Glutamatergic neuron (in vitro differentiated cells): ENCODE results near the gene CLDN17. TPM values are rescaled to one million over a fixed set of nuclear protein-coding genes. Genes with fewer than 3 reads are reported as not detected.

Source experiments
- DNase-seq: peaks from one replicate; pipeline ENCODE4 v3.0.0; 2022
- H3K27ac Mint-ChIP-seq: one replicate; pipeline ENCODE4 v1.8.0; 2020; ENCODE audit warnings: mild to moderate bottlenecking, mixed read lengths, inconsistent platforms; ENCODE audit not compliant: unreplicated experiment
- H3K27me3 Mint-ChIP-seq: one replicate; pipeline ENCODE4 v1.8.0; 2020; ENCODE audit warnings: mild to moderate bottlenecking, moderate library complexity, mixed read lengths, inconsistent platforms; ENCODE audit not compliant: unreplicated experiment
- H3K36me3 Mint-ChIP-seq: one replicate; pipeline ENCODE4 v1.8.0; 2020; ENCODE audit warnings: mild to moderate bottlenecking, mixed read lengths, inconsistent platforms; ENCODE audit not compliant: unreplicated experiment
- H3K4me1 Mint-ChIP-seq: one replicate; pipeline ENCODE4 v1.8.0; 2020; ENCODE audit warnings: mild to moderate bottlenecking, low read depth, mixed read lengths, inconsistent platforms; ENCODE audit not compliant: unreplicated experiment
- H3K4me3 Mint-ChIP-seq: one replicate; pipeline ENCODE4 v1.8.0; 2020; ENCODE audit warnings: mild to moderate bottlenecking, mixed read lengths, inconsistent platforms; ENCODE audit not compliant: unreplicated experiment
- H3K9me3 Mint-ChIP-seq: one replicate; pipeline ENCODE4 v1.8.0; 2020; ENCODE audit warnings: mild to moderate bottlenecking, moderate library complexity, mixed read lengths, inconsistent platforms; ENCODE audit not compliant: unreplicated experiment
- total RNA-seq: library from RNA; stranded (reverse); fragmentation: NEBNext Ultra II Directional; extraction: Animal tissue kit (Norgen Biotek cat#: 25700); gene quantifications from one replicate; pipeline ENCODE4 v1.2.1, GENCODE V29; 2021; ENCODE audit not compliant: unreplicated experiment
- TF ChIP-seq, protein P1 (sequence below): fragments of 200-600 bp; sonication (generic); IDR thresholded peaks from one replicate; pipeline ENCODE4 v1.5.0; 2021; ENCODE audit not compliant: partially characterized antibody, unreplicated experiment

Gene CLDN17
- total RNA-seq, 1 donor from 2014 or later = not detected

DNA sequence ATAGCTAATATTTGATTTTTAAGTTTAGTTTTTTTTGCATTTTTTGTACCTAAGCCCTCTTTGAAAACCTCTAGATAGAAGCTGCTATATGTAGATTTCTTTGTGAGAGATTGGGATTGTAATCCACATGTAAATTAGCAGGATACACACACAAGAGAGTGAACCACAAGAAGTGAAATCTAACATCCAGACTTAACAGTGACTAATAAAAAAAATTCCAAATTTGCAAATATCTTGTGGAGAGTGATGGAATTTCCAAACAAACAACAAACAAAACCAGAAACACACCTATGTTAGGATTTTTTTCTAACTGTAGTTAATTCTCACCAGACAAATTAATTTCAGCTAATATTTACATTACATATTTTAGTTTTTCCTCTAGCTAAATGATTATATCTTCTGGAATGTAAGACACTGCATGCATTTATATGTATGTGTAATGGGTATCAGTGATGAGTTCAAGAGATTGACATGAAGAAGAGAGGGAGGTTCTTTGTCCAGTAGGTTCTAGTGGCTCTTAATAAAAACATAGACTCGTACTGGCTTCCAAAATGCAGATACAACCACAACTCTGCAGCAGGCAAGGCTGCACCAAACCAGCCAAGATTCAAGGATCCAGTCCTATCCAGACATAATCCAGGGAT, 12.8 kb downstream of the CLDN17 start:
- Mint-ChIP-seq H3K27ac (no peak overlapping the region), H3K36me3 (no peaks in the 10 kb centered on the region), H3K4me1 (no peaks in the 10 kb centered on the region), H3K9me3 (no peaks in the 10 kb centered on the region), H3K27me3 (peaks cover 2% of the 10 kb centered on the region), H3K4me3 (no peak overlapping the region)
- no peak for DNase-seq
- TF ChIP-seq, protein P1, sequence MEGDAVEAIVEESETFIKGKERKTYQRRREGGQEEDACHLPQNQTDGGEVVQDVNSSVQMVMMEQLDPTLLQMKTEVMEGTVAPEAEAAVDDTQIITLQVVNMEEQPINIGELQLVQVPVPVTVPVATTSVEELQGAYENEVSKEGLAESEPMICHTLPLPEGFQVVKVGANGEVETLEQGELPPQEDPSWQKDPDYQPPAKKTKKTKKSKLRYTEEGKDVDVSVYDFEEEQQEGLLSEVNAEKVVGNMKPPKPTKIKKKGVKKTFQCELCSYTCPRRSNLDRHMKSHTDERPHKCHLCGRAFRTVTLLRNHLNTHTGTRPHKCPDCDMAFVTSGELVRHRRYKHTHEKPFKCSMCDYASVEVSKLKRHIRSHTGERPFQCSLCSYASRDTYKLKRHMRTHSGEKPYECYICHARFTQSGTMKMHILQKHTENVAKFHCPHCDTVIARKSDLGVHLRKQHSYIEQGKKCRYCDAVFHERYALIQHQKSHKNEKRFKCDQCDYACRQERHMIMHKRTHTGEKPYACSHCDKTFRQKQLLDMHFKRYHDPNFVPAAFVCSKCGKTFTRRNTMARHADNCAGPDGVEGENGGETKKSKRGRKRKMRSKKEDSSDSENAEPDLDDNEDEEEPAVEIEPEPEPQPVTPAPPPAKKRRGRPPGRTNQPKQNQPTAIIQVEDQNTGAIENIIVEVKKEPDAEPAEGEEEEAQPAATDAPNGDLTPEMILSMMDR = no peak

DNA sequence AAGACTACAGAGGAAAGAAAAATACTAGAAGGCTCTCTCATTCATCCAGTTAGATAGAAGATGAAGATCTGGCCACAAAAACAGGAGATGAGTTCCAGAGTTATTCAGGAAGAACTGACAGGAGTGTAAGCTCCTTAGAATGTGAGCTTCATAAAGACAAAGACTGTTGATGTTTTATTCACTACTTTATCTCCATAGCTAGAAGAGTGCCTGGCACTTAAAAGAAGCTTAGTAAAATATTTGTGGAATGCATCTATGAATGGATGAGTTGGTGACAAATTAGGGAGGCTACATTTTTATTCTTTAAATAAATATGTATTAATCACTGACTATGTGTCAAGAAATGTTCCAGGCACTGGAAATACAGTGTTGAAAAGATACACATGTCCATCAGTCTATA, 13.8 kb downstream of the CLDN17 start:
- TF ChIP-seq, protein P1 = no peak
- no peaks in the 10 kb centered on the region for H3K36me3 Mint-ChIP-seq
- H3K27me3 Mint-ChIP-seq = peaks cover 2% of the 10 kb centered on the region
- no peaks in the 10 kb centered on the region for H3K9me3 Mint-ChIP-seq
- no peaks in the 10 kb centered on the region for H3K4me1 Mint-ChIP-seq
- H3K27ac Mint-ChIP-seq = no peak overlapping the region
- no peak for DNase-seq
- H3K4me3 Mint-ChIP-seq = no peak overlapping the region

DNA sequence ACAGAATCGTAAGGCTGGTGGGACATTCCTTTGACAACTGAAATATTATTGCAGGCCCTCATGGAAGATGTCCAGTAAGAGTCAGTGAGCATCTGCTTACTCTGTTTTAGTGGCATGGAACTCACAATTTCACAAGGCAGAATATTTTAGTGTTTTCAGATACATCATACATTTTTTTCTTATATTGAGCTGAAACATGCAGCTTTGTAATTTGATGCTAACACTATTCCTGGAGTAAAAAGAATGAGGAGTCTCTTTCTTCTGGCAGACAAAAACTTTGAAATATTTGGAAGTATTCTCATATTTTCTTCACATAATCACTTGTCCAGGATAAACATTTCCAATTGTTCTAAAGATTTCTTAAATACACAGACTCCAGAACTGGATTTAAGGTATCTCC, 17.7 kb downstream of the CLDN17 start:
- Mint-ChIP-seq H3K9me3 (no peaks in the 10 kb centered on the region), H3K27ac (no peak overlapping the region), H3K4me3 (no peak overlapping the region), H3K4me1 (no peaks in the 10 kb centered on the region), H3K36me3 (no peaks in the 10 kb centered on the region), H3K27me3 (no peaks in the 10 kb centered on the region)
- TF ChIP-seq, protein P1 = no peak
- no peak for DNase-seq

DNA sequence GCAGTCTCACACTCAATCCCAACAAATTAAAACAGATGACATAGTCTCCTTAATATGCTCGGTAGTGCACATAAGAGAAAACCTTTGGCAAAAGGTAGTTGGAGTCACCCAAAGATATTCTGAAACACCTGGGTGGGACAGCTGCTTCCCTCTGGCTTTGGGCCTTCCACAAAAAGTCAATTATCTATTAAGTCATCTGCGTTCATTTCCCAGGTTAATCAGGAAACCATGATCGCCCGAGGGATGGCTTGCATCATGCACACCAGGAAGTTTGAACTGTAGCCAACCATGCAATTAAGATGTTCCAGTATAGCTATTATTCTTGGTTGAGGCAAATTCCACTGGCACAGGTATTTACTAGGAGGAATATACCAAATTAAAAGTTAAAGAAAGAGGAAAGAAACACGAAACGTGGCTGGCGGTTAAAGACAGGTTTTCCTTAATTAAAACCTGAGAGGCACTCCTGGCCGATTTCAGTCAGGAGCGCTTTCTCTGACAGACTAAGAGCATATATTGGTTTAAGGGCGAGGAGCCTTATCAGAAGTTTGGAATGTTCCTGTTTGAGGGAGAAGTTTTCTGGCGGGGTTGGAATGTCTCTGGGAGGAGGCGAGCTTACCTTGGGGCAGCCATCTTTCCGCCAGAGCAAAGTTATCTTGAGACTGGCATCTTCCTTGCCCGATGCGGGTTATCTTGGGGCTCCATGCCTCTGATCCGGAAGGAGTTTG, 19.9 kb downstream of the CLDN17 start:
- no peak for DNase-seq
- H3K4me1 Mint-ChIP-seq = no peaks in the 10 kb centered on the region
- TF ChIP-seq, protein P1 = no peak
- no peak overlapping the region for H3K27ac Mint-ChIP-seq
- H3K27me3 Mint-ChIP-seq = peaks cover 1% of the 10 kb centered on the region
- no peaks in the 10 kb centered on the region for H3K9me3 Mint-ChIP-seq
- no peak overlapping the region for H3K4me3 Mint-ChIP-seq
- H3K36me3 Mint-ChIP-seq = peaks cover 3% of the 10 kb centered on the region

DNA sequence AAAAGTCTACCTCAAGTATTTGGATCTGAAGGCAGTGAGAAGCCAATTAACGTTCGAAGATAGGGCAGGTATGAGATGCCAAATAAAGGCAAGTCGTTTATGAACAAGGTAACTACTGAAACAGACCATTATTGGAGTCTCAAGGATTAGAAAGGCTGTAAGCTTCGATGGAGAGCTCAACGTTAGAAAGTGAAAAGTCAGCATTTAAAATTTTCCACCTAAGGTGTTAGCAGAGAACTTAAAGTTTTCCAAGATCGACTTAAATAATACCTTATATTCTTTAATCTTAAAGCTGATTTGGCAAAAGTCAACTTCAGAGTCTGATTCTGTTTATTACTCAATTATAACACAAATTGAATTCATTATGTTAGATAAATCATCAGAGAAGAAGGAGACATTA, 28.1 kb downstream of the CLDN17 start:
- no peak overlapping the region for H3K4me3 Mint-ChIP-seq
- no peaks in the 10 kb centered on the region for H3K9me3 Mint-ChIP-seq
- TF ChIP-seq, protein P1 = no peak
- H3K27ac Mint-ChIP-seq = no peak overlapping the region
- DNase-seq = no peak
- H3K27me3 Mint-ChIP-seq = peaks cover 1% of the 10 kb centered on the region
- H3K4me1 Mint-ChIP-seq = no peaks in the 10 kb centered on the region
- H3K36me3 Mint-ChIP-seq = peaks cover 3% of the 10 kb centered on the region
